ENCODE data around the gene PRKAG3.

- TF ChIP-seq CTCF (IDR thresholded peaks at IDR 0.05; ENCODE audit: insufficient read depth, low read length) (no peak), REST (IDR thresholded peaks at IDR 0.05; ENCODE audit: insufficient replicate concordance, low read depth) (no peak), POLR2AphosphoS5 (IDR thresholded peaks at IDR 0.05; ENCODE audit: low read depth) (no peak), GABPA (IDR thresholded peaks at IDR 0.05; ENCODE audit: low read depth) (no peak), SPI1 (IDR thresholded peaks at IDR 0.05; ENCODE audit: borderline replicate concordance, low read depth) (no peak)
Measured at GRCh38 chr2:218834685-218835084, 3.1 kb upstream of the PRKAG3 start.
